GM18951 (cell line): ENCODE measurements around the gene PARVG.

Experiments
- POLR2A ChIP-seq: IDR thresholded peaks from 4 replicates; pipeline ENCODE4 v1.6.1; 2011; ENCODE audit warnings: mild to moderate bottlenecking; ENCODE audit not compliant: insufficient read length, insufficient read depth; ENCODE audit errors: extremely low read depth
- in situ Hi-C: fragments of 300-500 bp; cut with MboI; formaldehyde crosslinking; loops from one replicate; pipeline ENCODE4 v1.12.0; 2022; ENCODE audit warnings: low sequenced_read_pairs, mixed read lengths, inconsistent platforms; ENCODE audit not compliant: unreplicated experiment

Gene PARVG

GRCh38 chr22:44199866-44200265 lies 19.1 kb downstream of the PARVG start:
- TF ChIP-seq POLR2A, result no peak
- in situ Hi-C loops, result no loop called here

GRCh38 chr22:44200451-44200850 lies 19.7 kb downstream of the PARVG start:
- TF ChIP-seq POLR2A, result no peak
- in situ Hi-C loops, result no loop called here

GRCh38 chr22:44200855-44201550 lies 20.3 kb downstream of the PARVG start:
- in situ Hi-C loops, result no loop called here
- TF ChIP-seq POLR2A, result no peak

GRCh38 chr22:44201665-44202064 lies 20.9 kb downstream of the PARVG start:
- no peak for TF ChIP-seq POLR2A
- in situ Hi-C loops, result no loop called here

- in situ Hi-C loops, result no loop called here
- no peak for TF ChIP-seq POLR2A
Observed at GRCh38 chr22:44202261-44202789, 21.6 kb downstream of the PARVG start.

GRCh38 chr22:44203203-44203602 lies 22.5 kb downstream of the PARVG start:
- no peak for TF ChIP-seq POLR2A
- in situ Hi-C loops, result no loop called here

GRCh38 chr22:44204739-44205515 lies 24.2 kb downstream of the PARVG start:
- no peak for TF ChIP-seq POLR2A
- in situ Hi-C loops, result no loop called here

GRCh38 chr22:44205516-44206329 lies 25.0 kb downstream of the PARVG start:
- in situ Hi-C loops, result no loop called here
- TF ChIP-seq POLR2A, result no peak

- no peak for TF ChIP-seq POLR2A
- in situ Hi-C loops, result no loop called here
Observed at GRCh38 chr22:44206330-44206645, 25.6 kb downstream of the PARVG start.

- no peak for TF ChIP-seq POLR2A
- in situ Hi-C loops, result no loop called here
Observed at GRCh38 chr22:44206696-44207095, 26.0 kb downstream of the PARVG start.

GRCh38 chr22:44207173-44207980 lies 26.7 kb downstream of the PARVG start:
- TF ChIP-seq POLR2A, result no peak
- in situ Hi-C loops, result no loop called here

GRCh38 chr22:44207981-44208317 lies 27.2 kb downstream of the PARVG start:
- no peak for TF ChIP-seq POLR2A
- in situ Hi-C loops, result no loop called here

- no peak for TF ChIP-seq POLR2A
- in situ Hi-C loops, result no loop called here
Observed at GRCh38 chr22:44209343-44209742, 28.6 kb downstream of the PARVG start.
